ENCODE measurements around the gene TMEM14C. TPM values are rescaled to one million over a fixed set of nuclear protein-coding genes. Genes with fewer than 3 reads are reported as not detected.

Gene TMEM14C
- total and polyA plus RNA-seq, 7 donors = 64.4 to 161 (median 87.9) TPM

DNA sequence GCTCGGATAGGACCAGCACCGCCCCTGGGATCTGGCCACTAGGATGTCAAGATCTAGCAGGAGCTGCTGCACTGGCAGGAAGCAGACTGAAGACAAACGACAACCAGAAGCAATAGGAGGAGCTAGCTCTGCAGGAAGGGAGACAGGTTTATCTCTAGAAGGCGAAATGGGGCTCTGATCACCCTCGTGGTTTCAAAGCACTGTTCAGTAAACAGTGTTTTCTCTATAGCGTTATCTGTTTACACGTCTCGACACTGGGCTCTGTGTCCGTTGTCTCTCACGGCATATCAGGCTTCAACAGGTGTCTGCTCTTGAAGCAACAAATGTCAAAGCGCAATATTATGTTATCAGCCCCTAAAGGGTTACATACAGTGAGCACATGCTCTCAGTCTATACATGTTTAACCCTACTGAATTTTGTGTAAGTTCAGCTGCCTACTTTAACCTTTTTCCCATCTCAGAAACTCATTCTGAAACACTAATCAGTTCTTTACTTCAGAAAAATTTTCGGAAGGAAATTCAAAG, 48.6 kb downstream of the TMEM14C start:
- ATAC-seq = no peak
- H3K4me3 ChIP-seq = no peak overlapping the region
- 74 to 79% (median 77%) methylated on average over 12 of the region's 12 CpGs for WGBS, 3 donors
- H3K4me1 ChIP-seq = no peaks in the 10 kb centered on the region
- peaks cover 4 to 64% of the 10 kb centered on the region in 2 donors for H3K36me3 ChIP-seq (ENCODE audit: insufficient read depth in 1 of 2, low read depth in 1 of 2)
- no peak for DNase-seq
- TF ChIP-seq, protein P1, sequence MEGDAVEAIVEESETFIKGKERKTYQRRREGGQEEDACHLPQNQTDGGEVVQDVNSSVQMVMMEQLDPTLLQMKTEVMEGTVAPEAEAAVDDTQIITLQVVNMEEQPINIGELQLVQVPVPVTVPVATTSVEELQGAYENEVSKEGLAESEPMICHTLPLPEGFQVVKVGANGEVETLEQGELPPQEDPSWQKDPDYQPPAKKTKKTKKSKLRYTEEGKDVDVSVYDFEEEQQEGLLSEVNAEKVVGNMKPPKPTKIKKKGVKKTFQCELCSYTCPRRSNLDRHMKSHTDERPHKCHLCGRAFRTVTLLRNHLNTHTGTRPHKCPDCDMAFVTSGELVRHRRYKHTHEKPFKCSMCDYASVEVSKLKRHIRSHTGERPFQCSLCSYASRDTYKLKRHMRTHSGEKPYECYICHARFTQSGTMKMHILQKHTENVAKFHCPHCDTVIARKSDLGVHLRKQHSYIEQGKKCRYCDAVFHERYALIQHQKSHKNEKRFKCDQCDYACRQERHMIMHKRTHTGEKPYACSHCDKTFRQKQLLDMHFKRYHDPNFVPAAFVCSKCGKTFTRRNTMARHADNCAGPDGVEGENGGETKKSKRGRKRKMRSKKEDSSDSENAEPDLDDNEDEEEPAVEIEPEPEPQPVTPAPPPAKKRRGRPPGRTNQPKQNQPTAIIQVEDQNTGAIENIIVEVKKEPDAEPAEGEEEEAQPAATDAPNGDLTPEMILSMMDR (IDR thresholded peaks at IDR 0.05) = no peak
- H3K9me3 ChIP-seq = no peaks in the 10 kb centered on the region
- intact Hi-C loops (cut with DNase I) = no loop called here
- no peak overlapping the region for H3K27ac ChIP-seq
- no peaks in the 10 kb centered on the region for H3K27me3 ChIP-seq (ENCODE audit: insufficient read depth in 3 of 3, low read length in 2 of 3)

DNA sequence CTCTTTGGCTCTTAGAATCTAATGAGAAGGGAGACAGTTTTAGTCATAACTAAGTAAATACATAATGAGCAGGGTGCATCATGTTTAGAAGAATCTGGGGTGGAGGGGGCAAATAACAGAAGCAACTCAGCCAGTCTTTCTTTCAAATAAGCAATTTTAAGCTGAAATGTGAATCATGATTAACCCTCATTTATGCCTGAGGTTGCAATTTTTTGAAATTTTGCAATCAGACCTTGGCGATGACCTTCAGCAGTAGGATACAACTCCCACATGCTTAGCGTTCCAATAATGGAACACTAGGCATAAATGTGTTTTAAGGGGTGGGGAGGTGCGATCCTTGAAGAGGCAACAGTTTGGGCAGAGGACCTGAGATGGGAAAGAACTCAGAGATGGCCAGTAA, 55.4 kb downstream of the TMEM14C start:
- Histone ChIP-seq H3K36me3 (ENCODE audit: insufficient read depth in 1 of 2, low read depth in 1 of 2) (peaks cover 4 to 47% of the 10 kb centered on the region in 2 donors), H3K9me3 (no peaks in the 10 kb centered on the region), H3K27ac (no peak overlapping the region), H3K27me3 (ENCODE audit: insufficient read depth in 3 of 3, low read length in 2 of 3) (no peaks in the 10 kb centered on the region), H3K4me3 (no peak overlapping the region), H3K4me1 (no peaks in the 10 kb centered on the region)
- ATAC-seq (no peak), DNase-seq (no peak)
- TF ChIP-seq, protein P1 (IDR thresholded peaks at IDR 0.05) = no peak
- intact Hi-C loops (cut with DNase I) = no loop called here
- 93 to 100% (median 96%) methylated on average over 3 of the region's 3 CpGs for WGBS, 3 donors

DNA sequence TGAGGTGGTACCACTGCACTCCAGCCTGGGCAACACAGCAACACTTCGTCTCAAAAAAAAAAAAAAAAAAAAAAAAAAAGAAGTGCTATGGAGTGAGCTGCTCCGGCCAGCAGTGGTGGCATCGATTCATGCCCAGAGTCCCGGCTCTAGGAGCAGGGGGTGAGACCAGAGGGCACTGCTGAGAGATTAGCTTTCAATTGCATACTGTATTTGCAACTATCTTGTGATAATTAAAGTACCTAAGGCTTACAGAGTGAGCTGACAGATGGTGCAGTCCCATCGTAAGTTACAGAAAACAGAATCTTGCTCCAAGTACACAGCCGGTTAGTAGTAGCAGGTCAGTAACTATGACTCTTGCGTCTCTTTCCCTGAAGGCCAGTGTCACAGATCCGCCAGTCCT, 56.2 kb downstream of the TMEM14C start:
- no peaks in the 10 kb centered on the region for H3K9me3 ChIP-seq
- H3K4me1 ChIP-seq = no peaks in the 10 kb centered on the region
- no peak for DNase-seq
- TF ChIP-seq, protein P1 (IDR thresholded peaks at IDR 0.05) = no peak
- no peak for ATAC-seq
- H3K4me3 ChIP-seq = no peak overlapping the region
- 93 to 95% (median 93%) methylated on average over 7 to 8 of the region's 8 CpGs for WGBS, 3 donors
- no peak overlapping the region for H3K27ac ChIP-seq
- peaks cover 4 to 40% of the 10 kb centered on the region in 2 donors for H3K36me3 ChIP-seq (ENCODE audit: insufficient read depth in 1 of 2, low read depth in 1 of 2)
- intact Hi-C loops (cut with DNase I) = no loop called here
- H3K27me3 ChIP-seq (ENCODE audit: insufficient read depth in 3 of 3, low read length in 2 of 3) = no peaks in the 10 kb centered on the region

Other genes with a start within 250 kb of the TMEM14C start
- gene GCNT2, start 201.7 kb upstream of the TMEM14C start, total RNA-seq = 10 to 100 TPM; 10.1 to 23.1 (median 12.8) TPM
- gene GCNT2, start 201.7 kb upstream of the TMEM14C start, polyA plus RNA-seq = 1 to 10 TPM in 2 of 3 donors, under 1 TPM in 1; 0.27 to 4.5 (median 1.1) TPM
- gene C6orf52, start 28.5 kb upstream of the TMEM14C start, total RNA-seq = 1 to 10 TPM in 2 of 4 donors, under 1 TPM in 2; 0.61 to 1.5 (median 1.0) TPM
- gene C6orf52, start 28.5 kb upstream of the TMEM14C start, polyA plus RNA-seq = under 1 TPM; 0.33 to 0.47 (median 0.38) TPM
- 10 to 100 TPM in 3 of 4 donors, 1 to 10 TPM in 1; 9.5 to 22.6 (median 18.3) TPM for gene PAK1IP1, start 28.1 kb upstream of the TMEM14C start, total RNA-seq
- 10 to 100 TPM; 22.0 to 44.1 (median 25.2) TPM for gene PAK1IP1, start 28.1 kb upstream of the TMEM14C start, polyA plus RNA-seq
- gene TMEM14B, start 24.7 kb downstream of the TMEM14C start, total RNA-seq = 10 to 100 TPM; 78.2 to 89.1 (median 81.8) TPM
- gene TMEM14B, start 24.7 kb downstream of the TMEM14C start, polyA plus RNA-seq = 100 to 1,000 TPM in 1 of 3 donors, 10 to 100 TPM in 2; 66.1 to 118 (median 85.5) TPM
- under 1 TPM in 1 of 4 donors, not detected in 3; 0.09 TPM for gene MAK, start 115.5 kb downstream of the TMEM14C start, total RNA-seq
- under 1 TPM in 2 of 3 donors, not detected in 1; 0.01 to 0.03 TPM for gene MAK, start 115.5 kb downstream of the TMEM14C start, polyA plus RNA-seq
- not detected for gene GCM2, start 159.0 kb downstream of the TMEM14C start, total RNA-seq
- gene GCM2, start 159.0 kb downstream of the TMEM14C start, polyA plus RNA-seq = not detected
- under 1 TPM in 3 of 4 donors, not detected in 1; 0.08 to 0.99 (median 0.60) TPM for gene SYCP2L, start 164.0 kb downstream of the TMEM14C start, total RNA-seq
- under 1 TPM; 0.12 to 0.25 (median 0.13) TPM for gene SYCP2L, start 164.0 kb downstream of the TMEM14C start, polyA plus RNA-seq

All from psoas muscle (tissue), 8 donors.